T-helper 2 cell (primary cell): Measurements from ENCODE around the gene TBC1D8.
A peak's percentile ranks its signal among the peaks of the same experiment; 100 is the strongest.

Experiments used
- DNase-seq, 5 experiments: peaks; one replicate each; pipeline versions ENCODE4 v3.0.0 to v3.0.0-alpha.2; 2012 to 2022

TBC1D8 gene

GRCh38 chr2:101026253-101026701 lies 124.9 kb downstream of the TBC1D8 start:
- DNase-seq: no peak

- DNase-seq: no peak
Observed at GRCh38 chr2:101025561-101025960, 125.6 kb downstream of the TBC1D8 start.

GRCh38 chr2:101023327-101024107 lies 127.7 kb downstream of the TBC1D8 start:
- no peak for DNase-seq

GRCh38 chr2:101022221-101022620 lies 129.0 kb downstream of the TBC1D8 start:
- no peak for DNase-seq

- no peak for DNase-seq
Observed at GRCh38 chr2:101018934-101019333, 132.2 kb downstream of the TBC1D8 start.

- DNase-seq: no peak
Observed at GRCh38 chr2:101017371-101017770, 133.8 kb downstream of the TBC1D8 start.

GRCh38 chr2:101014264-101014857 lies 136.8 kb downstream of the TBC1D8 start:
- no peak for DNase-seq

GRCh38 chr2:101012706-101013181 lies 138.4 kb downstream of the TBC1D8 start:
- peak in 1 of 5 experiments; percentile 29 for DNase-seq

GRCh38 chr2:101012054-101012705 lies 139.0 kb downstream of the TBC1D8 start:
- DNase-seq: peak in 1 of 5 experiments; percentile 32

GRCh38 chr2:101011152-101011551 lies 140.0 kb downstream of the TBC1D8 start:
- no peak for DNase-seq

- DNase-seq: no peak
Observed at GRCh38 chr2:101007415-101008345, 143.5 kb downstream of the TBC1D8 start.

GRCh38 chr2:101006065-101006715 lies 145.0 kb downstream of the TBC1D8 start:
- DNase-seq: no peak

GRCh38 chr2:101004620-101005325 lies 146.4 kb downstream of the TBC1D8 start:
- no peak for DNase-seq

GRCh38 chr2:101003278-101003775 lies 147.9 kb downstream of the TBC1D8 start:
- no peak for DNase-seq

- DNase-seq: peak in 1 of 5 experiments; percentile 8
Observed at GRCh38 chr2:101002562-101003277, 148.5 kb downstream of the TBC1D8 start.

GRCh38 chr2:101001691-101002561 lies 149.3 kb downstream of the TBC1D8 start, which contains the start of gene RPL31:
Gene RPL31 (plus strand): TSS chr2:101002289. CDS start chr2:101002702, 413 bp downstream.
- peak; percentile 84 to 99 (median 94) for DNase-seq

- DNase-seq: no peak
Observed at GRCh38 chr2:100999995-101000394, 151.2 kb downstream of the TBC1D8 start.

- no peak for DNase-seq
Observed at GRCh38 chr2:100998235-100998573, 153.0 kb downstream of the TBC1D8 start.
